ENCODE results near the gene SKIC3.

Gene SKIC3

GRCh38 chr5:95511606-95512005 is 43.2 kb downstream of the SKIC3 start:
- Histone ChIP-seq H3K4me3 (ENCODE audit: low read depth in 1 of 2, low read length in 2 of 2) (no peak overlapping the region), H3K27me3 (ENCODE audit: control insufficient read depth in 1 of 2, insufficient read depth in 2 of 2, low read length in 2 of 2) (no peaks in the 10 kb centered on the region), H3K4me1 (ENCODE audit: control insufficient read depth in 1 of 2, insufficient read depth in 2 of 2, low read length in 2 of 2) (no peaks in the 10 kb centered on the region), H3K9ac (ENCODE audit: low read depth in 1 of 2, low read length in 2 of 2) (no peak overlapping the region), H3K27ac (ENCODE audit: low read depth, low read length) (no peak overlapping the region), H3K36me3 (ENCODE audit: control insufficient read depth in 1 of 2, insufficient read depth in 2 of 2, low read length in 2 of 2) (peaks cover 13 to 80% of the 10 kb centered on the region in 2 donors), H3K9me3 (ENCODE audit: control insufficient read depth in 1 of 2, low read length in 2 of 2) (no peaks in the 10 kb centered on the region)

- H3K4me1 ChIP-seq (ENCODE audit: control insufficient read depth in 1 of 2, insufficient read depth in 2 of 2, low read length in 2 of 2), result no peaks in the 10 kb centered on the region
- no peak overlapping the region for H3K4me3 ChIP-seq (ENCODE audit: low read depth in 1 of 2, low read length in 2 of 2)
- peaks cover 11 to 60% of the 10 kb centered on the region in 2 donors for H3K36me3 ChIP-seq (ENCODE audit: control insufficient read depth in 1 of 2, insufficient read depth in 2 of 2, low read length in 2 of 2)
- no peak overlapping the region for H3K27ac ChIP-seq (ENCODE audit: low read depth, low read length)
- H3K9me3 ChIP-seq (ENCODE audit: control insufficient read depth in 1 of 2, low read length in 2 of 2), result no peaks in the 10 kb centered on the region
- H3K27me3 ChIP-seq (ENCODE audit: control insufficient read depth in 1 of 2, insufficient read depth in 2 of 2, low read length in 2 of 2), result no peaks in the 10 kb centered on the region
- no peak overlapping the region for H3K9ac ChIP-seq (ENCODE audit: low read depth in 1 of 2, low read length in 2 of 2)
These were observed 46.2 kb downstream of the SKIC3 start for GRCh38 chr5:95508550-95508949.
